ENCODE results near the gene STRBP.
"Not testable (repeated sequence)": the region's sequence is repeated elsewhere in the genome, so short reads cannot be mapped to it uniquely, and the experiment has no call there.

Gene STRBP

GRCh38 chr9:123268199-123268464, 254 bp downstream of the STRBP start:
- no peak overlapping the region for H3K27ac Mint-ChIP-seq
- H3K4me3 Mint-ChIP-seq = peak overlapping the region; percentile 77
- H3K27me3 Mint-ChIP-seq = no peaks in the 10 kb centered on the region
- ATAC-seq (peak; percentile 6), DNase-seq (no peak)
- peaks cover 34% of the 10 kb centered on the region for H3K4me1 Mint-ChIP-seq
- H3K9me3 Mint-ChIP-seq = no peaks in the 10 kb centered on the region
- no peaks in the 10 kb centered on the region for H3K36me3 Mint-ChIP-seq (ENCODE audit: low read depth)

- peaks cover 38% of the 10 kb centered on the region for H3K4me1 Mint-ChIP-seq
- no peak for DNase-seq
- H3K27ac Mint-ChIP-seq = peak overlapping the region; percentile 33
- peaks cover 2% of the 10 kb centered on the region for H3K36me3 Mint-ChIP-seq (ENCODE audit: low read depth)
- H3K27me3 Mint-ChIP-seq = no peaks in the 10 kb centered on the region
- no peak for ATAC-seq
- no peaks in the 10 kb centered on the region for H3K9me3 Mint-ChIP-seq
- peak overlapping the region; percentile 77 for H3K4me3 Mint-ChIP-seq
These were observed 746 bp downstream of the STRBP start for GRCh38 chr9:123267481-123268198.

GRCh38 chr9:123266655-123267399, 1.6 kb downstream of the STRBP start:
- no peak for DNase-seq
- Mint-ChIP-seq H3K9me3 (no peaks in the 10 kb centered on the region), H3K4me3 (peak overlapping the region; percentile 77), H3K4me1 (peaks cover 42% of the 10 kb centered on the region), H3K27ac (peak overlapping the region; percentile 33), H3K27me3 (no peaks in the 10 kb centered on the region), H3K36me3 (ENCODE audit: low read depth) (peaks cover 2% of the 10 kb centered on the region)
- no peak for ATAC-seq

- no peaks in the 10 kb centered on the region for H3K27me3 Mint-ChIP-seq
- no peak overlapping the region for H3K27ac Mint-ChIP-seq
- H3K36me3 Mint-ChIP-seq (ENCODE audit: low read depth) = peaks cover 2% of the 10 kb centered on the region
- H3K9me3 Mint-ChIP-seq = no peaks in the 10 kb centered on the region
- DNase-seq (no peak), ATAC-seq (no peak)
- H3K4me1 Mint-ChIP-seq = peaks cover 51% of the 10 kb centered on the region
- H3K4me3 Mint-ChIP-seq = no peak overlapping the region
These were observed 2.6 kb downstream of the STRBP start for GRCh38 chr9:123265833-123266232.

- H3K9me3 Mint-ChIP-seq = no peaks in the 10 kb centered on the region
- DNase-seq (no peak), ATAC-seq (no peak)
- peaks cover 56% of the 10 kb centered on the region for H3K4me1 Mint-ChIP-seq
- no peak overlapping the region for H3K27ac Mint-ChIP-seq
- H3K27me3 Mint-ChIP-seq = no peaks in the 10 kb centered on the region
- no peak overlapping the region for H3K4me3 Mint-ChIP-seq
- H3K36me3 Mint-ChIP-seq (ENCODE audit: low read depth) = peaks cover 2% of the 10 kb centered on the region
These were observed 5.2 kb downstream of the STRBP start for GRCh38 chr9:123263227-123263626.

GRCh38 chr9:123262338-123262737, 6.0 kb downstream of the STRBP start:
- Mint-ChIP-seq H3K4me3 (no peak overlapping the region), H3K9me3 (no peaks in the 10 kb centered on the region), H3K27ac (no peak overlapping the region), H3K36me3 (ENCODE audit: low read depth) (peaks cover 4% of the 10 kb centered on the region), H3K4me1 (peaks cover 56% of the 10 kb centered on the region), H3K27me3 (no peaks in the 10 kb centered on the region)
- ATAC-seq = no peak
- DNase-seq = no peak

- H3K4me3 Mint-ChIP-seq = no peak overlapping the region
- H3K27me3 Mint-ChIP-seq = no peaks in the 10 kb centered on the region
- H3K4me1 Mint-ChIP-seq = peaks cover 45% of the 10 kb centered on the region
- ATAC-seq = no peak
- no peak overlapping the region for H3K27ac Mint-ChIP-seq
- H3K9me3 Mint-ChIP-seq = no peaks in the 10 kb centered on the region
- H3K36me3 Mint-ChIP-seq (ENCODE audit: low read depth) = peaks cover 7% of the 10 kb centered on the region
- DNase-seq = no peak
These were observed 7.2 kb downstream of the STRBP start for GRCh38 chr9:123261006-123261677.

- no peaks in the 10 kb centered on the region for H3K9me3 Mint-ChIP-seq
- peaks cover 37% of the 10 kb centered on the region for H3K4me1 Mint-ChIP-seq
- ATAC-seq (no peak), DNase-seq (no peak)
- no peak overlapping the region for H3K4me3 Mint-ChIP-seq
- H3K36me3 Mint-ChIP-seq (ENCODE audit: low read depth) = peaks cover 7% of the 10 kb centered on the region
- no peaks in the 10 kb centered on the region for H3K27me3 Mint-ChIP-seq
- no peak overlapping the region for H3K27ac Mint-ChIP-seq
These were observed 8.0 kb downstream of the STRBP start for GRCh38 chr9:123260340-123260739.

GRCh38 chr9:123257276-123257675, 11.1 kb downstream of the STRBP start:
- Mint-ChIP-seq H3K36me3 (ENCODE audit: low read depth) (peaks cover 9% of the 10 kb centered on the region), H3K9me3 (no peaks in the 10 kb centered on the region), H3K27ac (no peak overlapping the region), H3K27me3 (no peaks in the 10 kb centered on the region), H3K4me1 (peaks cover 36% of the 10 kb centered on the region), H3K4me3 (no peak overlapping the region)
- DNase-seq = no peak
- no peak for ATAC-seq

- Mint-ChIP-seq H3K4me3 (no peak overlapping the region), H3K27ac (no peak overlapping the region), H3K4me1 (peaks cover 34% of the 10 kb centered on the region), H3K9me3 (no peaks in the 10 kb centered on the region), H3K36me3 (ENCODE audit: low read depth) (peaks cover 9% of the 10 kb centered on the region), H3K27me3 (no peaks in the 10 kb centered on the region)
- DNase-seq = no peak
- ATAC-seq = no peak
These were observed 12.7 kb downstream of the STRBP start for GRCh38 chr9:123255718-123256117.

GRCh38 chr9:123253204-123253603, 15.2 kb downstream of the STRBP start:
- Mint-ChIP-seq H3K4me3 (no peak overlapping the region), H3K4me1 (peaks cover 41% of the 10 kb centered on the region), H3K36me3 (ENCODE audit: low read depth) (peaks cover 9% of the 10 kb centered on the region), H3K27me3 (no peaks in the 10 kb centered on the region), H3K27ac (no peak overlapping the region), H3K9me3 (no peaks in the 10 kb centered on the region)
- no peak for DNase-seq
- no peak for ATAC-seq

GRCh38 chr9:123251741-123252140, 16.6 kb downstream of the STRBP start:
- ATAC-seq = no peak
- Mint-ChIP-seq H3K36me3 (ENCODE audit: low read depth) (peaks cover 4% of the 10 kb centered on the region), H3K4me1 (peaks cover 55% of the 10 kb centered on the region), H3K9me3 (no peaks in the 10 kb centered on the region), H3K27ac (no peak overlapping the region), H3K27me3 (no peaks in the 10 kb centered on the region), H3K4me3 (no peak overlapping the region)
- DNase-seq = no peak

- DNase-seq (no peak), ATAC-seq (no peak)
- Mint-ChIP-seq H3K27ac (no peak overlapping the region), H3K27me3 (no peaks in the 10 kb centered on the region), H3K9me3 (no peaks in the 10 kb centered on the region), H3K4me1 (peaks cover 59% of the 10 kb centered on the region), H3K4me3 (no peak overlapping the region), H3K36me3 (ENCODE audit: low read depth) (peaks cover 4% of the 10 kb centered on the region)
These were observed 17.1 kb downstream of the STRBP start for GRCh38 chr9:123251324-123251723.

- ATAC-seq (no peak), DNase-seq (no peak)
- Mint-ChIP-seq H3K36me3 (ENCODE audit: low read depth) (peaks cover 4% of the 10 kb centered on the region), H3K4me3 (no peak overlapping the region), H3K27me3 (no peaks in the 10 kb centered on the region), H3K27ac (no peak overlapping the region), H3K9me3 (no peaks in the 10 kb centered on the region), H3K4me1 (peaks cover 67% of the 10 kb centered on the region)
These were observed 17.9 kb downstream of the STRBP start for GRCh38 chr9:123250504-123250903.

- not testable (repeated sequence) for H3K9me3 Mint-ChIP-seq; H3K27ac Mint-ChIP-seq; H3K4me3 Mint-ChIP-seq; DNase-seq; H3K36me3 Mint-ChIP-seq (ENCODE audit: low read depth); ATAC-seq; H3K27me3 Mint-ChIP-seq
- H3K4me1 Mint-ChIP-seq = peaks cover 78% of the 10 kb centered on the region
These were observed 19.2 kb downstream of the STRBP start for GRCh38 chr9:123249162-123249561.
